ENCODE data around the gene SLC4A3. TPM values are rescaled to one million over a fixed set of nuclear protein-coding genes. Genes with fewer than 3 reads are reported as not detected.

Gene SLC4A3
- total RNA-seq, 1 experiment from 2014 or later = 0.52 TPM

Other genes with a start within 250 kb of the SLC4A3 start
- gene DNPEP, start 239.7 kb upstream of the SLC4A3 start, total RNA-seq (2021) = 69.2 and 83.0 TPM in 2 replicates
- gene DES, start 209.3 kb upstream of the SLC4A3 start, total RNA-seq (2021) = not detected in 2 replicates
- gene SPEG, start 192.8 kb upstream of the SLC4A3 start, total RNA-seq (2021) = 8.4 and 15.7 TPM in 2 replicates
- 32.1 and 45.8 TPM in 2 replicates for gene GMPPA, start 128.7 kb upstream of the SLC4A3 start, total RNA-seq (2021)
- gene ASIC4, start 113.1 kb upstream of the SLC4A3 start, total RNA-seq (2021) = 0.45 and 1.2 TPM in 2 replicates
- 13.8 and 15.8 TPM in 2 replicates for gene CHPF, start 83.8 kb upstream of the SLC4A3 start, total RNA-seq (2021)
- gene TMEM198, start 83.6 kb upstream of the SLC4A3 start, total RNA-seq (2021) = 4.6 and 7.6 TPM in 2 replicates
- 23.1 and 46.6 TPM in 2 replicates for gene OBSL1, start 56.1 kb upstream of the SLC4A3 start, total RNA-seq (2021)
- 0.70 TPM in 1 of 2 replicates, not detected in the other for gene INHA, start 55.3 kb upstream of the SLC4A3 start, total RNA-seq (2021)
- 35.6 and 43.9 TPM in 2 replicates for gene STK11IP, start 29.8 kb upstream of the SLC4A3 start, total RNA-seq (2021)